NCI-H1092 treated with DMSO at 0.1 percent for 48 hours (cell line): ENCODE measurements around the gene RAI14.
"Not testable (repeated sequence)": the region's sequence is repeated elsewhere in the genome, so short reads cannot be mapped to it uniquely, and the experiment has no call there.

Experiments
- DNase-seq: peaks from one replicate; lab custom pipeline; 2025; lab: John Stamatoyannopoulos, UW

The RAI14 gene

GRCh38 chr5:34820593-34820992 lies 164.5 kb downstream of the RAI14 start:
- no peak for DNase-seq

GRCh38 chr5:34822956-34823715 lies 167.0 kb downstream of the RAI14 start:
- DNase-seq: no peak

- DNase-seq: no peak
Observed at GRCh38 chr5:34826347-34826746, 170.2 kb downstream of the RAI14 start.

GRCh38 chr5:34827588-34828506 lies 171.7 kb downstream of the RAI14 start:
- DNase-seq: no peak

GRCh38 chr5:34830827-34831226 lies 174.7 kb downstream of the RAI14 start:
- not testable (repeated sequence) for DNase-seq

GRCh38 chr5:34831303-34831702 lies 175.2 kb downstream of the RAI14 start:
- DNase-seq: no peak

- no peak for DNase-seq
Observed at GRCh38 chr5:34832568-34832967, 176.4 kb downstream of the RAI14 start.

- no peak for DNase-seq
Observed at GRCh38 chr5:34833090-34833489, 177.0 kb downstream of the RAI14 start.

GRCh38 chr5:34833976-34834793 lies 178.1 kb downstream of the RAI14 start:
- no peak for DNase-seq

GRCh38 chr5:34834794-34835089 lies 178.6 kb downstream of the RAI14 start:
- DNase-seq: no peak

- DNase-seq: no peak
Observed at GRCh38 chr5:34835664-34836063, 179.5 kb downstream of the RAI14 start.

- peak; percentile 91 for DNase-seq
Observed at GRCh38 chr5:34838785-34839714, 182.9 kb downstream of the RAI14 start, which contains the start of gene TTC23L. TTC23L (plus strand) TSS chr5:34839164; CDS start chr5:34840672, 1,508 bp downstream.

GRCh38 chr5:34841816-34842215 lies 185.7 kb downstream of the RAI14 start:
- DNase-seq: no peak

GRCh38 chr5:34842554-34842953 lies 186.4 kb downstream of the RAI14 start:
- DNase-seq: no peak

- DNase-seq: no peak
Observed at GRCh38 chr5:34843497-34843896, 187.4 kb downstream of the RAI14 start.

- DNase-seq: no peak
Observed at GRCh38 chr5:34844106-34844505, 188.0 kb downstream of the RAI14 start.

GRCh38 chr5:34844999-34845398 lies 188.9 kb downstream of the RAI14 start:
- no peak for DNase-seq

- DNase-seq: no peak
Observed at GRCh38 chr5:34847056-34847455, 190.9 kb downstream of the RAI14 start.

GRCh38 chr5:34847552-34847951 lies 191.4 kb downstream of the RAI14 start:
- no peak for DNase-seq

GRCh38 chr5:34848230-34848629 lies 192.1 kb downstream of the RAI14 start:
- no peak for DNase-seq

- DNase-seq: no peak
Observed at GRCh38 chr5:34849253-34849652, 193.1 kb downstream of the RAI14 start.
